Duodenal mucosa (tissue), 2 donors: ENCODE measurements around the gene SVIL.
"Not testable (repeated sequence)": the region's sequence is repeated elsewhere in the genome, so short reads cannot be mapped to it uniquely, and the experiment has no call there.

ENCODE experiments used
- H3K27ac ChIP-seq: one replicate; pipeline ENCODE4 v1.7.0; 2013; ENCODE audit warnings: low read depth, low read length
- H3K27me3 ChIP-seq, 2 donors: one replicate each; pipeline ENCODE4 v1.7.0; 2013; ENCODE audit warnings: low read length in 2 of 2, control low read depth in 1 of 2; ENCODE audit not compliant: insufficient read depth in 2 of 2, control insufficient read depth in 1 of 2
- H3K36me3 ChIP-seq, 2 donors: one replicate each; pipeline ENCODE4 v1.7.0; 2013; ENCODE audit warnings: low read length in 2 of 2, control low read depth in 1 of 2; ENCODE audit not compliant: insufficient read depth in 2 of 2, control insufficient read depth in 1 of 2
- H3K4me1 ChIP-seq, 2 donors: one replicate each; pipeline ENCODE4 v1.7.0; 2013; ENCODE audit warnings: low read length in 2 of 2, control low read depth in 1 of 2; ENCODE audit not compliant: insufficient read depth in 2 of 2, control insufficient read depth in 1 of 2
- H3K4me3 ChIP-seq, 2 donors: one replicate each; pipeline ENCODE4 v1.7.0; 2013; ENCODE audit warnings: low read length in 2 of 2, low read depth in 1 of 2
- H3K9ac ChIP-seq, 2 donors: one replicate each; pipeline ENCODE4 v1.7.0; 2013; ENCODE audit warnings: low read length in 2 of 2, low read depth in 1 of 2
- H3K9me3 ChIP-seq, 2 donors: one replicate each; pipeline ENCODE4 v1.7.0; 2013; ENCODE audit warnings: low read length in 2 of 2, control low read depth in 1 of 2; ENCODE audit not compliant: control insufficient read depth in 1 of 2

Gene SVIL

DNA sequence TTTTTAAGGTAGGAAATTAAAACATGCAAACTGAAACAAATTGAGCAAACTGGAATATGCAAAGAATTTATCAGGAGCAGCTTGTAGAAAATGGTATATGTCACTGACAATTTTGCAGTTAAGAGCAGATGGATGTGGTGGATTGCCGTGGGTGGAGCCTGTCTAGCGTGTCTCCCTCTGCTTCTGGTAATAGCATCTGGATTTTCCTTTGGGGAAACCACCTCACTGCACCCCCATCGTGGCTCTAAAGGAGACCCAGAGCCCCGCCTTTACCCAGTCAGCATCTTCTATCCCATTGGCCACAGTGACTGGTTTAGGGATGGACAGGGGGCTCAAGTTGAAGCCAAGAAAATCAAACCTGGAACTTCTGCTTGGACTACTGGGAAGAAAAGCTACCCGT lies 142.9 kb downstream of the SVIL start:
- H3K36me3 ChIP-seq = peaks cover 2 to 37% of the 10 kb centered on the region in 2 donors

DNA sequence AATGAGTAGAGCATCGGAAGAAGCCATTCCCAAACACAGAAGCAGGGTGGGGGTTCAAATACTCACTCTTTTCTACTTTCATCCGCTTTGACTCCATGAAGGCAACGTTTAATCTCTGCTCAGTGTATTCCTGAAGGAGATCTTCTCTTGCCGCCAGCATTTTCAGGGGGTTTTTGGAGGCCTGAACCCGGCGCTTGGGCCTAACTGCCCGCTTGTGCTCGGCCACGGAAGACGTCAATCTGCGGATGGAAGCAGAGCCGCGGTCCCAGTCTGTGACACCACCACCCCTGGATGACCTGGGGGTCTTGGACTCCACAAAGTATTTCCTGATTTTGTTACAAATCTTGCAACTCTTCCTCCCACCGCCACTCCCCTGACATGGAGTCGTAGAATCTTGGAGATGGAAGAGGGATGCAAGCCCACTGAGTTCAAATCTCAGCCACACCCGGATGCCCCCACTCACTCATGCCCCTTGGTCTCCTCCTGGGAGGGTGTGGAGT lies 143.9 kb downstream of the SVIL start:
- not testable (repeated sequence) for H3K9me3 ChIP-seq, H3K27ac ChIP-seq, H3K27me3 ChIP-seq, H3K9ac ChIP-seq, H3K4me3 ChIP-seq, H3K4me1 ChIP-seq
- H3K36me3 ChIP-seq = peaks cover 5 to 44% of the 10 kb centered on the region in 2 donors

More for the DNA sequence above, 142.9 kb downstream of the SVIL start:
- no peak overlapping the region for H3K4me3 ChIP-seq
- H3K9ac ChIP-seq = no peak overlapping the region
- H3K9me3 ChIP-seq = no peaks in the 10 kb centered on the region
- H3K4me1 ChIP-seq = no peaks in the 10 kb centered on the region
- no peak overlapping the region for H3K27ac ChIP-seq
- H3K27me3 ChIP-seq = no peaks in the 10 kb centered on the region

GRCh38 chr10:29488471-29488870 lies 146.3 kb downstream of the SVIL start:
- not testable (repeated sequence) for H3K4me1 ChIP-seq, H3K9ac ChIP-seq, H3K9me3 ChIP-seq, H3K4me3 ChIP-seq, H3K27me3 ChIP-seq, H3K27ac ChIP-seq
- peaks cover 6 to 42% of the 10 kb centered on the region in 2 donors for H3K36me3 ChIP-seq

DNA sequence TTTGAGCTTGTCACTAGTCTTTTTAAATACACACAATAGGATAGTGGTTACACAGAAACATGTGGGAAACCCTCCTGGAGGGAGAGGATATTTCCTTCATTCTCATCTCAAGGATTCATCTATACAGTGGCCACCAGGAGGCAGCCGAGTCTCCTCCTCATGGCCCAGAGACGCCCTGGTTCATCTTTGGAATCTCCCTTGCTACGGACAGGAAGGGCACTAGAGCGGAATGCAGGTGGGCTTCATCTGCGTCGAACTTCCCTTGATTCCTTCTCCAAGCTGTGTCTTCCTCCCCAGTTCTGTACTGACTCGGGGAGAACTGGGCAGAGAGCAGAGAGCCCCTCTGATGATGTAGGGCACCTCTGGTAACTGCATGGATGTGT lies 146.9 kb downstream of the SVIL start:
- H3K27me3 ChIP-seq, H3K9ac ChIP-seq, H3K4me1 ChIP-seq, H3K9me3 ChIP-seq, H3K27ac ChIP-seq, H3K4me3 ChIP-seq: not testable (repeated sequence)
- H3K36me3 ChIP-seq = peaks cover 6 to 42% of the 10 kb centered on the region in 2 donors

DNA sequence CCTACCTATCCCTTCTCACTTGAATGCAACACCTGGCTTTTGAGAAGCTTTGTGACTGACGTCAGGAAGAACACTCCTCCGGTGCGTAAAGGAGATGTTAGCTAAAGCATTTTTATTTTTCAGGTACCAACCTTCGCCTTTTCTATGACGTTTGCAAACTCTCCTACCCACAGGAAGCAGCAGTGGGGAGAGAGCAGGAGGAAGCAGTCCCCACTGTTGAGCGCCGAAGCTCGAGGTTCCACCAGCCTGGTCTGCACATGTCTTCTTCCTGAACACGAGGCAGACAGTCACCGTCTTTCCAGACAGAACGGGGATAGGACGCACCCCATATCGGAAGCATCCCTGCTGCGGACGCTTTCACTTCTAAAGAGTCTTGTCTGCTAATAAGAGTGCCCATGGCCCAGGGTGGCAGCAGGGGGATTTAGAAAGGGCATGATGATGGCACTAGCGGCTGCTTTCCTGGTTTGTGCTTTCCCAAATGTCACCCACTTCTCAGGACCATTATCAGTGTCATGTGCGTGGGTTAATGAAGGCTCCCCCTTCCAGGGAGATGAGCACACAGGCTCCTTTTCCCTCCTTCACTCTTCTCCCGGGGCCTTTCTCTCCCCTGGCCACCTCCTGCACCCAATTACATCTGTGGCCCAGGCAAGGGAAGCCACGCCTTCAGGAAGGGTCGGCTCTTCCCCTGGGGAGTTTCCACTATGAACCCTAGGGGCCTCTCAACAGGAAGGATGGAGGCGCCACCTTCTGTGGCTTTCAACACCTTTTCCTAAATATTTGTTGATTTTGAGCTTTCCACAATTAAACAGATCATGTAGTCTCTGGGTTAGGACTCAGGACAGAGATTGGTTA lies 147.5 kb downstream of the SVIL start:
- not testable (repeated sequence) for H3K9ac ChIP-seq, H3K27ac ChIP-seq, H3K9me3 ChIP-seq, H3K4me1 ChIP-seq, H3K4me3 ChIP-seq, H3K27me3 ChIP-seq
- H3K36me3 ChIP-seq = peaks cover 6 to 40% of the 10 kb centered on the region in 2 donors

GRCh38 chr10:29486433-29486832 lies 148.3 kb downstream of the SVIL start:
- Histone ChIP-seq H3K27me3 (no peaks in the 10 kb centered on the region), H3K4me3 (no peak overlapping the region), H3K9ac (no peak overlapping the region), H3K27ac (no peak overlapping the region), H3K9me3 (no peaks in the 10 kb centered on the region), H3K36me3 (peaks cover 6 to 32% of the 10 kb centered on the region in 2 donors), H3K4me1 (no peaks in the 10 kb centered on the region)

GRCh38 chr10:29484677-29485076 lies 150.1 kb downstream of the SVIL start:
- not testable (repeated sequence) for H3K9ac ChIP-seq, H3K4me1 ChIP-seq, H3K27me3 ChIP-seq, H3K9me3 ChIP-seq, H3K4me3 ChIP-seq, H3K27ac ChIP-seq
- peaks cover 6 to 38% of the 10 kb centered on the region in 2 donors for H3K36me3 ChIP-seq

DNA sequence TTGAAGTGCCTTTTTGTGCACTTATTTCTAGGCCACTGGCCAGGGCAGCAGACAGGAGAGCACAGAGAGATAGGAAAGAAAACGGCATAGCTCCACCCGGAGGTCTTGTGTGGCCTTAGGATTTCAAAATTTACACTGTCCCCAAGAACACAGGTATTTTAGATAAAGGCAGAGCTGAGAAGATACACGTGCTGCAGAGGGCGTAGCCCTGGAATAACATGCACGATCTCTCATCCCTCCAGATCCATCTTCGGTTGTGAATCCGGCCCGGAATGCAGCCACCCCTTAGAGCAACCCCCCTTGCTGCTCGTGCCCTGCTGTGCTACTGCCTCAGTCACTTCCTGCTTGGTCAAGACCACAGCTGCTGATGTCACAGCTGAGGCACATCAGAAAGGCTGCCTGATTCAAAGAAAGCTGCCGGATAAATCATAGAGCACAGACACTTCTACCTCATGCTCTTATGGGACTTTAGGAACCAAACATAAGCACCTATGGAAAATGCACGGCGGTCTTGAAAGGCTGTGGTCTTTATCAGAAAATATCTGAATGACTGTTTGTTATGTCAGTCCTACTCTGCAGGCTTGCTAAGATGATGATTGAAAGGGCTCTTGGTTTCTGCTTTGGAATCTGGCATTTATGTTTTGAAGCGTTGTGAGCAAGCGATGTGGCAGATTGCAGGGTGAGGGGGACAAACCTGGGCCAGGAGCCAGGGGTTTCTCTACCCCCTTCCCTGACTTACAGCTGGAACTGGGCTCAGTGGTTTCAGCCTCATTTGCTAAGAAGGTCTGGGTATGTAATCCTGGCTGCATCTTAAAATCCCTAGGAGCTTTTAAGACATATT lies 152.0 kb downstream of the SVIL start:
- Histone ChIP-seq H3K36me3 (peaks cover 8 to 33% of the 10 kb centered on the region in 2 donors), H3K4me3 (no peak overlapping the region), H3K9ac (no peak overlapping the region), H3K27ac (no peak overlapping the region), H3K4me1 (no peaks in the 10 kb centered on the region), H3K27me3 (no peaks in the 10 kb centered on the region), H3K9me3 (no peaks in the 10 kb centered on the region)

DNA sequence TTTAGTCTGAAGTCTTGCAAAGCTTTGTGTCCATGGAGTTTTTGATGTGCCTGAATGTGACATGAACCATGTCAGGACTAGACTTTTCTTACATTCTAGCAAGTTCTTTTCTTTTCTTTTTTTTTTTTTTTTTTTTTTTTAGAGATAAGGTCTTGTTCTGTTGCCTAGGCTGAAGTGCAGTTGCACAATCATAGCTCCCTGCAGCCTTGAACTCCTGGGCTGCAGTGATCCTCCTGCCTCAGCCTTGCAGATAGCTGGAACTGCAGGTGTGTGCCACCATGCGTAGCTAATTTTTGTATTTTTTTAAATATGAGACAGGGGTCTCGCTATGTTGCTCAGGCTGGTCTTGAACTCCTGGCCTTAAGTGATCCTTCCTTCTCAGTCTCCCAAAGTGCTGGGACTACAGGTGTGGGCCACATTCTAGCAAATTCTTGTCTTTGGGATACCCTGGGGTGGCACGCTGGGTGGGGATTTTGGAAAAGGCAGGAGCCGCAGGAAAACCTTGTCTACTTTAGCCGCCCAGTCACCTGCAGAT lies 152.8 kb downstream of the SVIL start:
- Histone ChIP-seq H3K27me3 (no peaks in the 10 kb centered on the region), H3K4me3 (no peak overlapping the region), H3K9me3 (no peaks in the 10 kb centered on the region), H3K27ac (no peak overlapping the region), H3K36me3 (peaks cover 8 to 30% of the 10 kb centered on the region in 2 donors), H3K4me1 (no peaks in the 10 kb centered on the region), H3K9ac (no peak overlapping the region)
